SK-N-SH treated with all-trans-retinoic acid at 6 μM for 48 hours (cell line): Measurements from ENCODE around the gene TESPA1.

Source experiments
- CSDC2 ChIP-seq: fragments of 250-450 bp; sonication (Bioruptor Pico); IDR thresholded peaks from 2 replicates; pipeline ENCODE4 v1.5.0; 2020; ENCODE audit warnings: mild to moderate bottlenecking, moderate library complexity
- CSRNP3 ChIP-seq: fragments of 250-450 bp; sonication (Bioruptor Pico); IDR thresholded peaks from 2 replicates; pipeline ENCODE4 v1.5.1; 2021; ENCODE audit warnings: mild to moderate bottlenecking, moderate library complexity
- ISL1 ChIP-seq: fragments of 250-450 bp; sonication (Bioruptor Pico); IDR thresholded peaks from 2 replicates; pipeline ENCODE4 v2.1.2; 2022; ENCODE audit warnings: mild to moderate bottlenecking, moderate library complexity
- RARB ChIP-seq: fragments of 250-450 bp; sonication (Bioruptor Pico); IDR thresholded peaks from 2 replicates; pipeline ENCODE4 v1.8.0; 2021; ENCODE audit warnings: mild to moderate bottlenecking, moderate library complexity
- SNAI2 ChIP-seq: fragments of 250-450 bp; sonication (Bioruptor Pico); IDR thresholded peaks from 2 replicates; pipeline ENCODE4 v1.5.0; 2020; ENCODE audit warnings: mild to moderate bottlenecking, moderate library complexity
- ZFP30 ChIP-seq: fragments of 450-650 bp; formaldehyde crosslinking; IDR thresholded peaks from 2 replicates; pipeline ENCODE4 v1.5.0; 2022; ENCODE audit warnings: mild to moderate bottlenecking, moderate library complexity
- ZNF565 ChIP-seq: fragments of 450-650 bp; formaldehyde crosslinking; conservative IDR thresholded peaks from 2 replicates; pipeline ENCODE4 v1.5.0; 2020; ENCODE audit warnings: low read depth, mild to moderate bottlenecking, moderate library complexity
- ZNF70 ChIP-seq: fragments of 450-650 bp; formaldehyde crosslinking; IDR thresholded peaks from 2 replicates; pipeline ENCODE4 v1.5.0; 2020; ENCODE audit warnings: mild to moderate bottlenecking, moderate library complexity

GRCh38 chr12:54988402-54989054, 4.0 kb upstream of the TESPA1 start:
- TF ChIP-seq CSDC2 (no peak), ZNF565 (CRISPR knock-in tag) (no peak), ZFP30 (no peak), ZNF70 (CRISPR knock-in tag) (no peak), SNAI2 (CRISPR knock-in tag) (no peak), RARB (no peak), CSRNP3 (no peak), ISL1 (CRISPR knock-in tag) (no peak)
